Stomach smooth muscle (tissue), 2 donors: ENCODE measurements around the gene TTC7B.

Source experiments
- H3K27ac ChIP-seq: one replicate; pipeline ENCODE4 v1.7.0; 2013; ENCODE audit warnings: mild to moderate bottlenecking, low read length, inconsistent platforms
- H3K27me3 ChIP-seq, 2 donors: one replicate each; pipeline ENCODE4 v1.7.0; 2013; ENCODE audit warnings: low read length in 2 of 2; ENCODE audit not compliant: insufficient read depth in 2 of 2, control insufficient read depth in 1 of 2
- H3K36me3 ChIP-seq, 2 donors: one replicate each; pipeline ENCODE4 v1.7.0; 2013; ENCODE audit warnings: low read length in 2 of 2; ENCODE audit not compliant: control insufficient read depth in 2 of 2, insufficient read depth in 2 of 2
- H3K4me1 ChIP-seq: one replicate; pipeline ENCODE4 v1.7.0; 2013; ENCODE audit warnings: low read length; ENCODE audit not compliant: control insufficient read depth, insufficient read depth
- H3K4me3 ChIP-seq, 2 donors: one replicate each; pipeline ENCODE4 v1.7.0; 2013; ENCODE audit warnings: low read length in 2 of 2
- H3K9ac ChIP-seq, 2 donors: one replicate each; pipeline ENCODE4 v1.7.0; 2013; ENCODE audit warnings: low read length in 2 of 2, mild to moderate bottlenecking in 1 of 2
- H3K9me3 ChIP-seq, 2 donors: one replicate each; pipeline ENCODE4 v1.7.0; 2013; ENCODE audit warnings: low read length in 2 of 2; ENCODE audit not compliant: control insufficient read depth in 2 of 2
- donor health status: healthy.
- donor health status: Pancreatic carcinoma.

The TTC7B gene

DNA sequence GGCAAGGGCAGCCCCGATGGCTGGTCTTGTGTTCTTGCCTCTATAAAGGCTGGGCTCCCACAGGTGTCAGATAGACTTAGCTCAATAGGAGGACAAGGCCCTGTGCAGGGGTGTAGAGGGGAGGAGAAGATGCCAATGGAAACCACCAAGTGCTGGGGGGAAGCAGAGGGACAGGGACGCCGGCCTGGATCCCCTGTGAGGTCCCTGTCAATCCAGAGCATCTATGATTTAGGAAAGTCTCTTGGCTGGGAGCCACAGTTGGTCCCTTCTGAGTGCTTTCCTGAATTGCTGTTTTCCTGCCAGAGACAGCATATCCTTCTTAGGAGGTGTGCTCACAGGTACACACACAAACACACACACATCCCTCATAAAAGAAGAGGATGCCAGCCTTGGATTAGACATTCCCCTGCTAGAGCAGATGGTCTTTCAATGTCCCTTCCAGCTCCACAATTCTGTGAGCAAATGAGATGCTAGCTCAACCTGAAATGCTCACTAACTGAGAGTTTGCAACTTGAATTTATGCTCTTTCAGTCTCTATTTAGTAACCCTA lies 62.7 kb downstream of the TTC7B start:
- H3K4me1 ChIP-seq: peaks cover 18% of the 10 kb centered on the region
- no peak overlapping the region for H3K4me3 ChIP-seq
- H3K27ac ChIP-seq: no peak overlapping the region
- H3K36me3 ChIP-seq: peaks cover 0 to 2% of the 10 kb centered on the region in 2 donors
- H3K9me3 ChIP-seq: no peaks in the 10 kb centered on the region
- H3K27me3 ChIP-seq: no peaks in the 10 kb centered on the region
- H3K9ac ChIP-seq: no peak overlapping the region

DNA sequence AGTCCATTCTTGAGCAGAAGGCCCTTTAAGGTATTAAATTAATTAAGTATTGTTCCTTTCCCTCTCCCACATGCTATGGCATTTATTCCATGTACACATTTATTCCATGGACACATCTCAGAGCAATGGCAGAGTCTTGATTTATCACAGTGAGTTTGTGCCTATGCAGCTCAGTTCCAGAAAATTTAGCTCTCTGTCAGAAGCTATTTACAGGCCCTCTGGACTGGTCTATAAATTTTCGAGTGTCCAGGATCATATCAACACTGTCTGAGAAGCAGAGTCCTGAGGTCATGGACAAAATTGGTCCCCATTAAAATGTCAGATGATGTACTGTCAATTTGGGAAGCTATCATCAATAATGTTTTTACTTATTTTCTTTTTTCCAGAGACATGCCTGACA lies 65.5 kb downstream of the TTC7B start:
- no peak overlapping the region for H3K4me3 ChIP-seq
- no peaks in the 10 kb centered on the region for H3K9me3 ChIP-seq
- H3K36me3 ChIP-seq: peaks cover 0 to 2% of the 10 kb centered on the region in 2 donors
- no peak overlapping the region for H3K9ac ChIP-seq
- H3K4me1 ChIP-seq: peaks cover 3% of the 10 kb centered on the region
- no peaks in the 10 kb centered on the region for H3K27me3 ChIP-seq
- no peak overlapping the region for H3K27ac ChIP-seq

DNA sequence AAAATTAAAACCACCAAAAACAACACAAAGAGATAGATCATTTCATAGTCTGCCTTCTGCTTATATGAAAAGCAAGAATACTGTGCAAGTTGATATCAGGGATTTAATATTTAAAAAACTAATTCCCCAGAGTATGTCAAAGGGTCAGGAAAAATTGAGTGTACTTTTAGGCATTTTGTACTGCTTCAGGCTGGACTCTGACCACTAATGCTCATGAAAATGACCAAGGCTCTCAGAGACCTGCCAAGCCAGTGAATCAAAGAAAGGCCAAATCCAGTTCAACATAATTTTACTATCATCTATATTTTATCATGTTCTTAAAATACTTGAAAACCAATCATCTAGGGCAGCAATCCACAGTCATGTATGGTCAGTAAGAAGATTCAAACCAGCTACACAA lies 66.0 kb downstream of the TTC7B start:
- Histone ChIP-seq H3K9ac (no peak overlapping the region), H3K27ac (no peak overlapping the region), H3K9me3 (no peaks in the 10 kb centered on the region), H3K36me3 (peaks cover 0 to 2% of the 10 kb centered on the region in 2 donors), H3K4me3 (no peak overlapping the region), H3K27me3 (no peaks in the 10 kb centered on the region), H3K4me1 (no peaks in the 10 kb centered on the region)

DNA sequence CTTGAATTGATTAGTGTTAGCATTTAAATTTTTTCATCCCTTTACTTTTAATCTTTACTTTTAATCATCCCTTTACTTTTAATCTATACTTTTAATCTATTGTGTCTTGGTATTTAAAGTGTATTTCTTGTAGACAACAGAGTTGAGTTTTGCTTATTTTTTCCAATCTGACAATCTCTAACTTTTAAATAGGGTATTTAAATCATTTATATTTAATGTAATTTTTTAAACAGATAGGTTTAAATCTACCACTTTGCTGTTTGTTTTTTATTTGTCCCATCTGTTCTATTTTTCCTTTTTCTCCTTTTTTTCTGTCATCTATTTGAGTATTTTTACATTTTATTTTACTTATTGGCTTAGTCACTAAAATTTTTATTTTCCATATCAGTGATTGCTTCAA lies 68.3 kb downstream of the TTC7B start:
- peaks cover 5% of the 10 kb centered on the region for H3K4me1 ChIP-seq
- no peaks in the 10 kb centered on the region for H3K9me3 ChIP-seq
- H3K27ac ChIP-seq: no peak overlapping the region
- H3K36me3 ChIP-seq: peaks cover 0 to 3% of the 10 kb centered on the region in 2 donors
- no peak overlapping the region for H3K9ac ChIP-seq
- no peaks in the 10 kb centered on the region for H3K27me3 ChIP-seq
- no peak overlapping the region for H3K4me3 ChIP-seq

DNA sequence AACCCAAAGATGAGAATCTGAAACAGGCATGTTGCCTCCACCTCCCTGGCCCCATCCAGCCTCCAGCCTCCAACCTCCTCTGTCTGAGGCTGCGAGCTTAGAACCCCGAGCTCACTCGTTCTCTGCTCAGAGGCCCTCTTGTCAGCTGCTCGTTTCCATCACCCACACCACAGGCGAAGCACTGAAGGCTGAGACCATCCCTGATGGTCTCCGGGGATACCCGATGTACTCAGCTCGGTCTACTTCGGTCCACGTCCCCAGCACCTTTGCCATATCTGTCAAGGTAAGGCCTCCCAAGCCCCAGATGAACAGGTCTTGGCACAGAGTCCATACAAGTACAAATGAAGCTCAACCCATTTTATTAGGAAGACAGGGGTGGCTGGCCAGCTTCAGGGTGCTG lies 72.4 kb downstream of the TTC7B start:
- Histone ChIP-seq H3K4me3 (no peak overlapping the region), H3K36me3 (peaks cover 0 to 3% of the 10 kb centered on the region in 2 donors), H3K27ac (peak overlapping the region; percentile 64), H3K9ac (peak overlapping the region in 1 of 2 donors; percentile 42), H3K27me3 (no peaks in the 10 kb centered on the region), H3K9me3 (no peaks in the 10 kb centered on the region), H3K4me1 (peaks cover 10% of the 10 kb centered on the region)

DNA sequence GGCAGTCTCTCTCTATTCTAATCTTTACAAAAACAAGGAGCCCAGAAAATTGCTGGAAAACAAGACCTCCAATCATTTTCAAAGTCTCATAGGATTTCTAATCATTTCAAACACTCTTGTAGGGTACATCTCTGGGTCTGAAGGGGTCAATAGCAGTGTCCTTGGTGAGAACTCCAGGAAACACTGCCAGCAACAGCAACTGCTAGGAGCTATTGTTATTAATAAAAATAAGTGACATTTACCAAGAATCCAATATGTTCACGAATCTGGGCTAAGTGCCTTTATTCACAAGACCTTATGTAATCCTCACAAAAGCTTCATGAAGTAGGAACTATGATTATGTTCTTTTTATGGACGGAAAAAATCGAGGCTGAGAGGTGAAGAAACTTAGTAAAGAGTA lies 72.8 kb downstream of the TTC7B start:
- H3K36me3 ChIP-seq: peaks cover 0 to 3% of the 10 kb centered on the region in 2 donors
- H3K9ac ChIP-seq: peak overlapping the region in 1 of 2 donors; percentile 42
- no peak overlapping the region for H3K4me3 ChIP-seq
- H3K27me3 ChIP-seq: no peaks in the 10 kb centered on the region
- H3K9me3 ChIP-seq: no peaks in the 10 kb centered on the region
- peak overlapping the region; percentile 64 for H3K27ac ChIP-seq
- peaks cover 10% of the 10 kb centered on the region for H3K4me1 ChIP-seq

DNA sequence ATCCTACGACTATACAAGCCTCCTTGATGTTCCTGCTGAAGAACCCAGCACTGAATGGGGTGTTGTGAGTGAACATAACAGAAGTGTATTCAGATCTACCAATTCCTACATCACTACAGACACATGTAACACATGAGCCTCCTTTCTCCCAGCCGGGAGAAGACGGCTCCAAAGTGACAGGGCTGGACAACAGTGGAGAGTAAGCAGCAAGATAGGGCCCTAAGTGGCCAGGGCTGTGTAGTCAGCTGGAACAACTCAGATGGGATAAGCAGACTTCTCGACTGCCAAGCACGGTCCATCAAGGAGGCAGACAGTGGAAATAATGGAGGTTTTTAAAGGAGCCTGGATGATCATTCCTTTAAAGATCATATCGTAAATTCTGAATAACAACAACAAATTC lies 73.5 kb downstream of the TTC7B start:
- Histone ChIP-seq H3K9me3 (no peaks in the 10 kb centered on the region), H3K9ac (no peak overlapping the region), H3K36me3 (peaks cover 0 to 3% of the 10 kb centered on the region in 2 donors), H3K27me3 (no peaks in the 10 kb centered on the region), H3K4me3 (peak overlapping the region in 1 of 2 donors; percentile 0), H3K4me1 (peaks cover 10% of the 10 kb centered on the region), H3K27ac (peak overlapping the region; percentile 49)

DNA sequence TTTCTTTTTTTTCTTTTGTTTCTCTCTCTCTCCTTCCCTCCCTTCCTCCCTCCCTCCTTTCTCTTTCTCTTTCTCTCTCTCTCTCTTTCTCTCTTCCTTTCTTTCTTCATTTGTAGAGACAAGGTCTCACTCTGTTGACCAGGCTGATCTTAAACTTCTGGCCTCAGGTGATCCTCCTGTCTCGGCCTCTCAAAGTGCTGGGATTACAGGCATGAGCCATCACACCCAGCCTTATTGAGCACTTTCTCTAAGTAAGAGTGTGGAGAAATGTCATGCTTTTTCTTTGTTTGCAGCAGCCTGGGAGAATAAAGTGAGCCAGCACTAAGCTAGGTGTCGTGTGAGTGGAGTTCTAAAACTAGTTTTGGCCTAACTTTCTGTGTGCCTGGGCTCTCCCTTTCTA lies 74.0 kb downstream of the TTC7B start:
- Histone ChIP-seq H3K4me1 (peaks cover 10% of the 10 kb centered on the region), H3K4me3 (no peak overlapping the region), H3K27ac (peak overlapping the region; percentile 49), H3K9ac (no peak overlapping the region), H3K9me3 (no peaks in the 10 kb centered on the region), H3K36me3 (peaks cover 0 to 3% of the 10 kb centered on the region in 2 donors), H3K27me3 (no peaks in the 10 kb centered on the region)

DNA sequence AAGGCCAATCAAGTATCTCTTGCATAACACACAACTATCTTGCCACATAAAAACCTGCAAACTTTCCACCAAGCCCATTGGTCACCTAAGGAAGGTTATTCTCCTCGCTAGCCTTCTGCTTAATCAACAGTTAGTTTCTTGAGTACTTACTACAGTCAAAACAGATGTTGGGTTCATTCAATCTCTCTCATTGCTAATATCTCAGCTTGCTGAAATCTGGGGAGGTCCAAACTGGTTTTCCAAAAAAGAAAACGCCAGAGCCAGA lies 74.6 kb downstream of the TTC7B start:
- H3K27me3 ChIP-seq: no peaks in the 10 kb centered on the region
- no peak overlapping the region for H3K9ac ChIP-seq
- no peak overlapping the region for H3K4me3 ChIP-seq
- H3K36me3 ChIP-seq: peaks cover 0 to 3% of the 10 kb centered on the region in 2 donors
- H3K4me1 ChIP-seq: peaks cover 10% of the 10 kb centered on the region
- H3K27ac ChIP-seq: no peak overlapping the region
- H3K9me3 ChIP-seq: no peaks in the 10 kb centered on the region

DNA sequence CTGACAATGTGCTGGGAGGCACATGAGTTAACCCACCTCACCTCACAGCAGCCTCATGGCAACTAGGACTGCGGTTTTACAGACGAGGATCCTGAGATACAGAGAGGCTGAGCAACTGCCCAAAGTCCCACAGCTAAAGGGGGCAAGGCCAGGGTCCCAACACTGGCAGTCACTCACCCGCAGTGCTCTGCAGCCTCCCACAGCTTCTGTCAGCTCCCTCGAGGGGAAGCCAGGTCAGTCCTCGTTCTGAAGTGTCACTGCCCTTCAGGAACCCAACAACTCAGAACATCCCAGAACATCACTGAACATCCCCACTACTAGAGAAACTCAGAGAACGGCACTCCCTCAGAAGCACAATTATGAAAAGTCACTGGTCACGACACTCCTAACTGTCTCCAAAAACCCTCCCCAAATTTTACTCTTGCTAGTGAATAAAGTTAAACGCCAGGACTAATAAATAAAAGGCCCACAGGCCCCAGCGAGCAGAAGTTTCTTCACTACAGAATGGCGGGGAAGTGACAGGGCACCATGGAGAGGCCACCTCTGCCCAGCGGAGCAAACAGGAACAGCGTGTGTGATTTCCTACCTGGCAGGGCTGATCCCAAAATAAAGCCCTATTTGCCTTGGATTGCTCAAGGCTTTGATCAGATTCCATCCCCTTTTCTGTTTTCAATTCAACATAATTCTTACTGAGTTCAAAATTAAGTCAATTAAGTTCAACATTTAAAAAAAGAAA lies 75.1 kb downstream of the TTC7B start:
- H3K27ac ChIP-seq: no peak overlapping the region
- H3K27me3 ChIP-seq: no peaks in the 10 kb centered on the region
- peaks cover 10% of the 10 kb centered on the region for H3K4me1 ChIP-seq
- no peak overlapping the region for H3K4me3 ChIP-seq
- H3K9me3 ChIP-seq: no peaks in the 10 kb centered on the region
- no peak overlapping the region for H3K9ac ChIP-seq
- peaks cover 0 to 3% of the 10 kb centered on the region in 2 donors for H3K36me3 ChIP-seq

DNA sequence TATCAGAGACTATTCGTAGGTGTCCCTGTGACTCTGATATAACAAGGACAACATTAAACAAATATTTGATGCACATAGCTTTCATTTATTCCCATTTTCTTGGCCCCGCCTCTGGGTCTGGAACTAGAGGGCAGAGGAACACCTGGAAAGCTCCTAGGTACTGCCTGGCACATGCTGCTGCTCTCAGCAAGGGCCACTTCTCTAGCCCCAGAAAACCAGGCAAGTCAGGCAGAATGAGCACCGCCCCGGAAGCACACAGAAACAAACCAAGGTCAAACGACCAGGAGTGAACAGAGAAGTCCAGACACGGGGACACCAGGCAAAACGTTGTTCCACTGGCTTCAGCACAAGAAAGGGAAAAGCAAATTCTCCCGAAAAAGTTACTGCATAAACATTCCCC lies 76.1 kb downstream of the TTC7B start:
- peaks cover 0 to 3% of the 10 kb centered on the region in 2 donors for H3K36me3 ChIP-seq
- peaks cover 10% of the 10 kb centered on the region for H3K4me1 ChIP-seq
- no peaks in the 10 kb centered on the region for H3K9me3 ChIP-seq
- H3K4me3 ChIP-seq: no peak overlapping the region
- H3K27me3 ChIP-seq: no peaks in the 10 kb centered on the region
- no peak overlapping the region for H3K27ac ChIP-seq
- no peak overlapping the region for H3K9ac ChIP-seq
